ENCODE measurements around the gene DMRT1.

DMRT1 gene

DNA sequence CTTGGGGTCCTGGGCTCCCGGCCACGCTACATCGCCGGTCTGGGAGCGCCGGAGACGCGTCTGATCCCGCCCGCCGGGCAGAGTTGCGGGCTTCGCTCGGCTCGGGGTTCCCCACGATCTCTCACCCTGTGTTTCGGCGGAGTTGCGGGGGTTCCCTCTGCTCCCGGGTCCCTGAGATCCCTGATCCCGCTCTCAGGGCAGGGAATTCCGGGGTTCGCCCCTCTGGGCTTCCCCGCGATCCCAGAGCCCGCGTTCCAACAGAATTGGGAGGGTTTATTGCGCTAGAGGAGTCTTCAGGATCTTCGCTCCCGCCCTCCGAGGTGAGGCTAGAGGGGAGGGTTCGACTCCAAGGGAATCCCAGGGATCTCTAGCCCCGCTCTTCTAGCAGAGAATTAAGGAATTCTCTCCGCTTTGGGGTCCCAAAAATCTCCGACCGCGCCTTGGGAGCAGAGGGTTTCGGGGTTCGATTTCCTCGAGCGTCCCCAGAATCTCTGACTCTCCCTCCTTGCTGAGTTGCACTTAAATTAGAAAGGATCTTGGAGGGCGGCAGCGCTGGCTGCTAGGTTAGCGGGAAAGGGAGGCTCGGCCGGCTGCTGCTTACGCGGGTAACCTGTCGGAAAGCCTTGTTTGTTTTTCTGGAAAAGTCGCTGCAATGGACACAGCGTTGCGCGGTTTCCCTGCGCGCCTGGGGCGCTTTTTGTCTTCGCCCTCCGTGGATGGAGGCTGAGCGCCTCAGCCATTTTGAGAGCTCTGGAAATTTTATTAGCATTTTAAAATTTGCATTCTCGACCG lies 1.3 kb downstream of the DMRT1 start:
- H3K27ac ChIP-seq = no peak overlapping the region
- TF ChIP-seq ZFX (IDR thresholded peaks at IDR 0.05; ENCODE audit: borderline replicate concordance) = no peak
- no peak for TF ChIP-seq CTCF (IDR thresholded peaks at IDR 0.05)

DNA sequence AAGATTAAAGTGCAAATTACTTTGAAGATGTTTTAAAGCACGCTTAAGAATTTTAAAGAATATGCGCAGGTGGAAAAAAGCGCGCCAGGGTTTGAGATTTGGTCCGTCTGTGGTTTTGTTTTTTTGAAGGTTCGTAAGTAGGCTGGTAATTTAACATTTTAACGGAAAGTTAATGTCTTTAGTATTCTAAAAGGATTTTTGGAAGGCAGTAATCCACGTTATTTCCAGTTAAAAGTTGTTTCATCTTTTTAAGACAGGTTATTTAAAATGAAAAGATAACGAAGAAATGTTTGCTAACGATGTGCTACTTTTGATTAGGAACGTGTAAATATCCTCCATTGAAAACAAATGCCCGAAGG lies 1.9 kb downstream of the DMRT1 start:
- H3K27ac ChIP-seq = no peak overlapping the region
- TF ChIP-seq ZFX (IDR thresholded peaks at IDR 0.05; ENCODE audit: borderline replicate concordance) = no peak
- TF ChIP-seq CTCF (IDR thresholded peaks at IDR 0.05) = no peak

DNA sequence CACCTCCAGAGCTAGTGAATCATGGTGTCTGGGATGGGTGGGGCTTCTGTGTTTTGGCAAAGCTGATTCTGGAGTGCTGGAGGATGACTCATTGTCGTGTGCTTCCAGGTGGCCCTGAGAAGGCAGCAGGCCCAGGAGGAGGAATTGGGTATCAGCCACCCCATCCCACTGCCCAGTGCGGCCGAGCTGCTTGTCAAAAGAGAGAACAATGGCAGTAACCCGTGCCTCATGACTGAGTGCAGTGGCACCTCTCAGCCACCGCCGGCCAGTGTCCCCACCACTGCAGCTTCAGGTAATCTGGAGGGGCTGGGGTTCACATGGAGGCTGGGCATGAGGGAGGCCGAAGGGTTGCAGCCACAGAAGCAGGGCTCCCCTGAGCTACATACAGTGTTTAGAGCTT lies 5.4 kb downstream of the DMRT1 start:
- H3K27ac ChIP-seq = no peak overlapping the region
- TF ChIP-seq CTCF (IDR thresholded peaks at IDR 0.05) = no peak

DNA sequence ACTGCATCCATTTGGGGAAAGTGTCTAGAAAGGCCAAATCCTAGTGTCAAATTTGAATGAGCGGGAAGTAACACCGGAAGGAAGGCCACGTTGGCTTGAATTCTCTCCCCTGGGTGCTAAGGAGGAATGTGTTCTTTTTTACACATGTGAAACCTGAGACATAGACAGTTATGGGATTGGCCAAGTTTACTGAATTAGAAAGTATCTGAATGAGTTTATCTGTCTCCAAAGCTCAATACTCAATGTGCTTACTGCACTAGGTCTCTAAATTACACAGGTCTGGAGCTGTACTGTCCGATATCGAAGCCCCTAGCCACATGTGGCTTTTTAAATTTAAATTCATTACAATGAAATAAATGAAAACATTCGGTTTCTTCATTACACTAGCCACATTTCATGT lies 6.0 kb downstream of the DMRT1 start:
- no peak for TF ChIP-seq CTCF (IDR thresholded peaks at IDR 0.05)
- H3K27ac ChIP-seq = no peak overlapping the region

DNA sequence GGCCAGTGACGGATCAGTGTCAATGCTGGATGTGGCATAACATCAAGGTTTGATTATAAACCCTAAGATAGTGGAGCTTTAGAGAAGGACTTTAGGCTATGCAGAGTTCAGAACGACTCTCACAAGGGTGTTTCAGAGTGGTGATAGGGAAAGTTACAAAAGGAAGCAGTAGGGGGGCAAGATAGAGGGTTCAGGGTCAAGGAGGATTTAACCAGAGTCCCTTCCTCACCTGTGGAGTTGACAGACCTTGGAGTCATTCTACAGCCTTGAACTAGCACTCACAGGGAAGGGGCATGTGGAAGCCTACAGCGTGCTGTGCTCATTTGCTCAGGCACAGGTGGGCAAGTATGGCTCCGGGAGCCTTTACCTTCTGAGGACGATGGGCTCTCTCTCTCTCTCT lies 7.9 kb downstream of the DMRT1 start:
- TF ChIP-seq CTCF (IDR thresholded peaks at IDR 0.05) (no peak), ZFX (IDR thresholded peaks at IDR 0.05; ENCODE audit: borderline replicate concordance) (no peak)

DNA sequence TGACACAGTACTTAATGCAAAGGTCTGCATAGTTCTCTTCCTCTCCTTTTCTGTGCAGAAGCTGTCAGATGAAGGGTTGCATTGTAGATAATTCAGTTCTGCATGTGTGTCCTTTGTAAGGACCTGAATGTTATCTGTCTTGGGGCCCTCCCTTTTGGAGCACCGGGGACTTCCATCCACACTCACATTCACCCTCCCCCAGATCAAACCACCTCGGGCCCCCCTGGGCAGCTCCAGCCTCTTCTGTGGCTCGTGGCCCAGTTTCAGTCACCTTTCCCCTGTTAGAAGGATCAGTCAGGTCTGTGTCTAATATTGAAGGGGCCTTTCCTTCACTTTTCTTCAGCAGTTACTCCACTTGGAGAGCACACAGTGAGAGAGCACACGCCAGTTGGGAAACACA lies 11.0 kb downstream of the DMRT1 start:
- H3K27ac ChIP-seq = no peak overlapping the region
- TF ChIP-seq CTCF (IDR thresholded peaks at IDR 0.05) = no peak
- TF ChIP-seq ZFX (IDR thresholded peaks at IDR 0.05; ENCODE audit: borderline replicate concordance) = no peak

More for the DNA sequence above, 7.9 kb downstream of the DMRT1 start:
- H3K27ac ChIP-seq = no peak overlapping the region

DNA sequence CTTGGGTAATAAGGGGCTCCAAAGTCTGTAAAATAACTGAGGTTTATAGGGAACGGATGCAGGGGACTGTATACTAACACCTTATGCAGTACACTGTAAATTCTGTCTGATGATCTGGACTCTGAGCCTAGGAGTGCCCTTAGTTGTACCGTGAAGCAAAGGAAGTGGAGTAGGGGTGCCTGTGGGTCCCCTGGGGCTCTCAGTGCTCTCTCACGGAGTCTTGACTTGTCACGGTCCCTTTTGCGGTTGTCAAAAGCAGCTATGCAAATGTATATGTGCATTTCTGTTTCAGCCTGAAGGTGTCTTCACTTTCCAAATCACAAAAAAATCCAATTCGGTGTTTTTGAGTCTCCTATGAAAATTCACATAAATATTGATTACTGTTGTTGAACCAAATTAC lies 17.8 kb downstream of the DMRT1 start:
- TF ChIP-seq CTCF (IDR thresholded peaks at IDR 0.05) (no peak), ZFX (IDR thresholded peaks at IDR 0.05; ENCODE audit: borderline replicate concordance) (no peak)

More for the DNA sequence above, 17.8 kb downstream of the DMRT1 start:
- H3K27ac ChIP-seq = no peak overlapping the region
